SK-N-MC (cell line): ENCODE data around the gene DCST1.
"Not testable (repeated sequence)": the region's sequence is repeated elsewhere in the genome, so short reads cannot be mapped to it uniquely, and the experiment has no call there.

Experiments
- DNase-seq: peaks from one replicate; pipeline ENCODE4 v3.0.0-alpha.2; 2011; ENCODE audit warnings: low read depth, low spot score
- H3K27ac ChIP-seq: fragments of 200-600 bp; sonication (generic); 2 replicates; pipeline ENCODE4 v1.5.1; 2016; ENCODE audit warnings: mixed run types
- H3K36me3 ChIP-seq: fragments of 200-600 bp; sonication (generic); 2 replicates; pipeline ENCODE4 v1.6.1; 2017; ENCODE audit warnings: antibody characterized with exemption, low read length, mixed read lengths; ENCODE audit not compliant: insufficient read depth
- H3K4me3 ChIP-seq: fragments of 200-600 bp; sonication (generic); 2 replicates; pipeline ENCODE4 v1.5.1; 2016
- H3K9ac ChIP-seq: fragments of 200-600 bp; sonication (generic); 2 replicates; pipeline ENCODE4 v1.8.0; 2017; ENCODE audit warnings: mixed run types, mixed read lengths; ENCODE audit not compliant: insufficient read length
- H3K9me3 ChIP-seq: fragments of 200-600 bp; sonication (generic); 2 replicates; pipeline ENCODE4 v1.6.1; 2017; ENCODE audit warnings: low read depth, mild to moderate bottlenecking, antibody characterized with exemption, low read length, moderate library complexity, mixed read lengths
- EZH2 ChIP-seq: fragments of 200-600 bp; sonication (generic); IDR thresholded peaks from one replicate; pipeline ENCODE4 v1.6.1; 2017; ENCODE audit warnings: antibody characterized with exemption
- FOXP2 ChIP-seq: optimal IDR thresholded peaks from 2 replicates; pipeline ENCODE3; 2011; ENCODE audit warnings: mild to moderate bottlenecking, moderate library complexity; ENCODE audit not compliant: insufficient read depth; ENCODE audit errors: extremely low read length, control extremely low read depth
- POLR2AphosphoS5 ChIP-seq: IDR thresholded peaks from 2 replicates; pipeline ENCODE4 v1.6.1; 2012; ENCODE audit warnings: mild to moderate bottlenecking, low read depth, low read length, borderline replicate concordance

Gene DCST1

DNA sequence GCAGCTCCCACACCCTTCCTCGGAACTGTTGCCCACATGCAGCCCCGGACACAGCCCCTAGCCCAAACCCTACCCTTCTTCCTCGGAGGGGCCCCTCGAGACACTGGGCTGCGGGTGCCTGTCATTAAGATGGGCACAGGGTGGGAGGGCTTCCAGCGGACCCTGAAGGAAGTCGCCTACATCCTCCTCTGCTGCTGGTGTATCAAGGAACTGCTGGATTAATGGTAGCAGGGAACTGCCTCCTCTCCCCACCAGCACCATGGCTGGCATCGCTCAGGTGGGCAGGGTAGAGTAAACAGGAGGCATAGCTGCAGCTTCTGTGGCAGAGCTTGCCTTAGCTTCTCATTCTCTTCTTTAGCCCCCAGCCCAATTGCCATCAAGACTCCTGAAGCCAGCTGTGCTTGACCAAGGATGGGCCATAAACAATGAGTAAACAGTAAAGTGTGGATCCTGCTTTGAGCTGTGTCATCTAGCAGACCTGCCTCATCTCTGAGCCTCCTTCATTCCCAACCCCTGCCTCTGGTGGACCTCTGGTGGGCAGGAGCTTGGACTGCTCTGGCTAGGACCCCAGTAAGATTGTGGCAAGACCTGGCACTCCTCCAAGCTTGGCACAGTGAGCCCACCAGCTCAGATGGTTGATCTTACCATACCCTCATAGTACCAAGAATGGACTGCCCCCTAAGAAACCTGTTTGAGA, 39.9 kb upstream of the DCST1 start, which contains the start of gene LENEP:
LENEP (plus strand) TSS at position 15 of the 697 bp plus-strand sequence; CDS start at position 37, 22 bp downstream.
- Histone ChIP-seq H3K4me3 (no peak within 1 kb of the TSS), H3K36me3 (peaks cover 18% of the 10 kb centered on the region; the same call in 1 of the 2 replicates), H3K9ac (no peak within 1 kb of the TSS), H3K27ac (peak within 1 kb of the TSS; percentile 76), H3K9me3 (no peaks in the 10 kb centered on the region)
- DNase-seq = no peak
- TF ChIP-seq FOXP2 (no peak), POLR2AphosphoS5 (peak; percentile 29; the same call in 1 of the 2 replicates)

- Histone ChIP-seq H3K36me3 (peaks cover 13% of the 10 kb centered on the region; the same call in 1 of the 2 replicates), H3K4me3 (no peak overlapping the region), H3K9me3 (no peaks in the 10 kb centered on the region), H3K9ac (no peak overlapping the region), H3K27ac (peak overlapping the region; percentile 76)
- no peak for DNase-seq
- TF ChIP-seq EZH2 (no peak), FOXP2 (no peak), POLR2AphosphoS5 (no peak)
These were observed 39.4 kb upstream of the DCST1 start for GRCh38 chr1:154994269-154994587.

GRCh38 chr1:154994591-154994990, 39.0 kb upstream of the DCST1 start:
- peaks cover 9% of the 10 kb centered on the region; the same call in 1 of the 2 replicates for H3K36me3 ChIP-seq
- DNase-seq = no peak
- H3K27ac ChIP-seq = peak overlapping the region; percentile 76
- H3K4me3 ChIP-seq = no peak overlapping the region
- H3K9ac ChIP-seq = no peak overlapping the region
- TF ChIP-seq EZH2 (no peak), POLR2AphosphoS5 (no peak), FOXP2 (no peak)
- H3K9me3 ChIP-seq = no peaks in the 10 kb centered on the region

DNA sequence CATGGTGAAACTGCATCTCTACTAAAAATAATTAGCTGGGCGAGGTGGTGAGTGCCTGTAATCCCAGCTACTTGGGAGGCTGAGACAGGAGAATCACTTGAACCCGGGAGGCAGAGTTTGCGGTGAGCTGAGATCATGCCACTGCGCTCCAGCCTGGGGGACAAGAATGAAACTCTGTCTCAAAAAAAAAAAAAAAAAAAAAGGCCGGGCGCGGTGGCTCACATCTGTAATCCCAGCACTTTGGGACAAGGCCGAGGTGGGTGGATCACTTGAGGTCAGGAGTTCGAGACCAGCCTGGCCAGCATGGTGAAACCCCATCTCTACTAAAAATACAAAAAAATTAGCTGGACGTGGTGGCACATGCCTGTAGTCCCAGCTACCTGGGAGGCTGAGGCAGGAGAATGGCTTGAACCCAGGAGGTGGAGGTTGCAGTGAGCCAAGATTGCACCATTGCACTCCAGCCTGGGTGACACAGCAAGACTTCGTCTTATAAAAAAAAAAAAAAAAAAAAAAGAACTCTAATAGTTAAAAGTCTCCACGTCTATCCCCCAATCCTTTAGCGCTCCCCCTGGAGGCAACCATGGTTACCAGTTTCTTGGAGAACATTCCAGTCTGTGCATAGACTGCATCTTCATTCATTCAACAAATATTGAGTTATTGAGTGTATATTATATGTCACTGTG, 38.2 kb upstream of the DCST1 start:
- H3K36me3 ChIP-seq, H3K9me3 ChIP-seq, H3K4me3 ChIP-seq, DNase-seq, H3K9ac ChIP-seq: not testable (repeated sequence)
- peak overlapping the region; percentile 76; the same call in 1 of the 2 replicates for H3K27ac ChIP-seq

DNA sequence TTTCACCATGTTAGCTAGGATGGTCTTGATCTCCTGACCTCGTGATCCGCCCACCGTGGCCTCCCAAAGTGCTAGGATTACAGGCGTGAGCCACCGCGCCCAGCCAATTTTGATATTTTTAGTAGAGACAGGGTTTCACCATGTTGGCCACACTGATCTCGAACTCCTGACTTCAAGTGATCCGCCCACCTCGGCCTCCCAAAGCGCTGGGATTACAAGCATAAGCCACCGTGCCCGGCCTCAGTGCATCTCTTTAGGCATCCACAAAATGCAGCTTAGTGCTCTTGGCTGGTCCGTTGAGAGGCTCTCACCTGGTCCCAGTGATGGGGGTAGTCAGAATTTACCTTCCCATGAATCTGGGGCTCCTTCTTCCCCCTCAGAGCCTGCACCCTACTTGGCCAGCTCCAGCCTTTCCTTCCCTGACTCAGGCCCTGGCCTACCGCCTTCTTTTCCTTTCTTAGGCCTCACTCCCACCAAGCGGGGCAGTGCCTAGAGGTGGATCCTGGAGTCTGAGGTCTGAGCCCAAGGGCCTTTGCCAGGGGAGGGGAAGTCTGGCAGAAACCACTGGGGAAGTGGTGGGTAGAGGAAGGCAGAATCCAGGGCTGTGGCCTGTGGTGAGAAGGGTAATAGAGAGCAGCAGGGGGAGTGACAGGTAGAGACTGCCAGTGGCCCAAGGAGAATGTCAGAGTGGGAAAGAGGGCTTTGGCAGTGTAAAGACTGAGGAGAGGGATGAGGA, 36.5 kb upstream of the DCST1 start:
- DNase-seq = no peak
- TF ChIP-seq POLR2AphosphoS5 = no peak
- H3K9ac ChIP-seq = no peak overlapping the region
- H3K9me3 ChIP-seq = no peaks in the 10 kb centered on the region
- H3K4me3 ChIP-seq = no peak overlapping the region
- H3K27ac ChIP-seq = peak overlapping the region; percentile 42
- H3K36me3 ChIP-seq = no peaks in the 10 kb centered on the region

GRCh38 chr1:154998201-154998780, 35.3 kb upstream of the DCST1 start:
- DNase-seq = no peak
- H3K9me3 ChIP-seq = no peaks in the 10 kb centered on the region
- H3K36me3 ChIP-seq = no peaks in the 10 kb centered on the region
- no peak overlapping the region for H3K4me3 ChIP-seq
- H3K27ac ChIP-seq = 0 out of 2 replicates have a peak overlapping the region, but pooled peaks have one; percentile 42
- H3K9ac ChIP-seq = no peak overlapping the region
- TF ChIP-seq POLR2AphosphoS5 = no peak
- no peak for TF ChIP-seq EZH2
- TF ChIP-seq FOXP2 = no peak

GRCh38 chr1:154998818-154999570, 34.6 kb upstream of the DCST1 start:
- Histone ChIP-seq H3K4me3 (peak overlapping the region; percentile 95), H3K9me3 (no peaks in the 10 kb centered on the region), H3K36me3 (no peaks in the 10 kb centered on the region), H3K9ac (peak overlapping the region; percentile 40), H3K27ac (peak overlapping the region; percentile 95)
- TF ChIP-seq FOXP2 = peak; percentile 38
- peak; percentile 52 for TF ChIP-seq POLR2AphosphoS5
- TF ChIP-seq EZH2 = no peak
- DNase-seq = peak; percentile 79
